AG10803 (cell line): ENCODE measurements around the gene TEK.

ENCODE experiments used
- DNase-seq: peaks from one replicate; pipeline ENCODE4 v3.0.0; 2010; ENCODE audit warnings: low read depth
- H3K4me3 ChIP-seq: 2 replicates; pipeline ENCODE4 v1.5.1; 2011; ENCODE audit warnings: mild to moderate bottlenecking, low read length, control low read depth
- TF ChIP-seq, protein P1 (sequence below): conservative IDR thresholded peaks from 2 replicates; pipeline ENCODE4 v1.5.1; 2011; ENCODE audit warnings: mild to moderate bottlenecking, low read length, control low read depth, inconsistent platforms

TEK gene

DNA sequence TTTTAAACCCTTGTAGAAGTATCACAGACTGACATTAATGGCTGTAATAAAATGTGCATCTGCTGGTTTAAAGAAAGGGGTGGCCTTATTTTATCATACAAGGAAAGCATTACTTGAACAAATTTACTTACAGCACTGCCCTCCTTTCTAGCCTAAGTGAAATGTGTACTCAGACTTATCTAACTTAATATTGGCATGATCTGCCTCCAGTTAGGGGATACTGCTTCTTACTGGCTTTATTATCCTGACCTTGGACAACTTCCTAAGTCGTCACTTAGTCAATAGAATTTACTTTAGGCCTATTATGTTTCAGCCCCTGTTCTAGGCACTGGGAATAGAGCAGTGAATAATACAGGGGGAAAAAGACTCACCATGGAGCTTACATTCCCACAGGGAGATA, 79.4 kb downstream of the TEK start:
- no peak for DNase-seq
- TF ChIP-seq, protein P1, sequence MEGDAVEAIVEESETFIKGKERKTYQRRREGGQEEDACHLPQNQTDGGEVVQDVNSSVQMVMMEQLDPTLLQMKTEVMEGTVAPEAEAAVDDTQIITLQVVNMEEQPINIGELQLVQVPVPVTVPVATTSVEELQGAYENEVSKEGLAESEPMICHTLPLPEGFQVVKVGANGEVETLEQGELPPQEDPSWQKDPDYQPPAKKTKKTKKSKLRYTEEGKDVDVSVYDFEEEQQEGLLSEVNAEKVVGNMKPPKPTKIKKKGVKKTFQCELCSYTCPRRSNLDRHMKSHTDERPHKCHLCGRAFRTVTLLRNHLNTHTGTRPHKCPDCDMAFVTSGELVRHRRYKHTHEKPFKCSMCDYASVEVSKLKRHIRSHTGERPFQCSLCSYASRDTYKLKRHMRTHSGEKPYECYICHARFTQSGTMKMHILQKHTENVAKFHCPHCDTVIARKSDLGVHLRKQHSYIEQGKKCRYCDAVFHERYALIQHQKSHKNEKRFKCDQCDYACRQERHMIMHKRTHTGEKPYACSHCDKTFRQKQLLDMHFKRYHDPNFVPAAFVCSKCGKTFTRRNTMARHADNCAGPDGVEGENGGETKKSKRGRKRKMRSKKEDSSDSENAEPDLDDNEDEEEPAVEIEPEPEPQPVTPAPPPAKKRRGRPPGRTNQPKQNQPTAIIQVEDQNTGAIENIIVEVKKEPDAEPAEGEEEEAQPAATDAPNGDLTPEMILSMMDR: no peak
- H3K4me3 ChIP-seq: no peak overlapping the region

GRCh38 chr9:27189426-27189825, 80.4 kb downstream of the TEK start:
- TF ChIP-seq, protein P1: no peak
- no peak overlapping the region for H3K4me3 ChIP-seq
- no peak for DNase-seq

DNA sequence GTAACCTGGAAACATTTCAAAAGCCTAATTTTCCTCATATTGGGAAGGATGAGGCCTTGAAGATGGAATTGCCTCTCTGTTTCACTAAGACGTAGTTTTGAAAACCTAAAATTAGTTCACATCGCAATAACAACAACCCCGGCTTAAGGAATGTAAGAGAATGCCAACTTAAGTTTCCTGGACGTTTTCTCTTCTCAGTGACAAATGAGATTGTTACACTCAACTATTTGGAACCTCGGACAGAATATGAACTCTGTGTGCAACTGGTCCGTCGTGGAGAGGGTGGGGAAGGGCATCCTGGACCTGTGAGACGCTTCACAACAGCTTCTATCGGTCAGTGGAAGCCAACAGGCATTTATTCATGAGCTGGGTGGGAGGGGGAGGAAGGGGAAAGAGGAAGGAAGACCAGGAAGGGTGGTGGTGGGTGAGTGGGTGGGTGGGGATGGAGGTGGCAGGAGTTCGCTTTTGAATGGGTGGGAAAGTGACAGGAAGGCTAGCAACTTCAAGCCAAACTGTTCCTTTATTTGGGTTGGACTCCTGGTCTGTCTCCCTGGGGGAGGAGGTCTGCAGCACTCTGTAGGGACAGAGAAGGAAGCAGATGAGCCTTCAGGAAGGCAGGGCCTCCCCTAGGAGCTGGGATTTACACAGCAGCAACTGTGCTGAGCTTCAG, 83.4 kb downstream of the TEK start:
- no peak overlapping the region for H3K4me3 ChIP-seq
- no peak for DNase-seq
- TF ChIP-seq, protein P1: no peak

GRCh38 chr9:27193886-27194285, 84.9 kb downstream of the TEK start:
- H3K4me3 ChIP-seq: no peak overlapping the region
- DNase-seq: no peak
- TF ChIP-seq, protein P1: no peak

GRCh38 chr9:27194401-27195091, 85.5 kb downstream of the TEK start:
- TF ChIP-seq, protein P1: no peak
- H3K4me3 ChIP-seq: no peak overlapping the region
- peak; percentile 76 for DNase-seq

GRCh38 chr9:27195191-27195590, 86.2 kb downstream of the TEK start:
- H3K4me3 ChIP-seq: no peak overlapping the region
- TF ChIP-seq, protein P1: no peak
- no peak for DNase-seq

DNA sequence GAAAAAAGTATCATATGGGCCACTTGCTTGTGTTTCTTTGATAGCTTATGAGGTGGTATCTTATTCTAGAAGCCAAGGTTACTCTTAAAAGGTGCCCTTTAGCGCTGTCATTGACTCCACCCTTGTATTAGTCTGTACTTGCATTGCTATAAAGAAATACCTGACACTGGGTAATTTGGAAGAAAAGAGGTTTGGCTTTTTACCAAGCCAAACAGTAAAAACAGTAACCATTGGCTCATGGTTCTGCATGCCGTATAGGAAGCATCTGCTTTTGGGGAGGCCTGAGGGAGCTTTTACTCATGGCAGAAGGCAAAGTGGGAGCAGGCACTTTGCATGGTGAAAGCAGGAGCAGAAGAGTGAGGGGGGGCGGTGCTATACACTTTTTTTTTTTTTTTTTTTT, 87.4 kb downstream of the TEK start:
- DNase-seq: no peak
- TF ChIP-seq, protein P1: no peak
- no peak overlapping the region for H3K4me3 ChIP-seq
